ENCODE data around the gene ANKRD6.

DNA sequence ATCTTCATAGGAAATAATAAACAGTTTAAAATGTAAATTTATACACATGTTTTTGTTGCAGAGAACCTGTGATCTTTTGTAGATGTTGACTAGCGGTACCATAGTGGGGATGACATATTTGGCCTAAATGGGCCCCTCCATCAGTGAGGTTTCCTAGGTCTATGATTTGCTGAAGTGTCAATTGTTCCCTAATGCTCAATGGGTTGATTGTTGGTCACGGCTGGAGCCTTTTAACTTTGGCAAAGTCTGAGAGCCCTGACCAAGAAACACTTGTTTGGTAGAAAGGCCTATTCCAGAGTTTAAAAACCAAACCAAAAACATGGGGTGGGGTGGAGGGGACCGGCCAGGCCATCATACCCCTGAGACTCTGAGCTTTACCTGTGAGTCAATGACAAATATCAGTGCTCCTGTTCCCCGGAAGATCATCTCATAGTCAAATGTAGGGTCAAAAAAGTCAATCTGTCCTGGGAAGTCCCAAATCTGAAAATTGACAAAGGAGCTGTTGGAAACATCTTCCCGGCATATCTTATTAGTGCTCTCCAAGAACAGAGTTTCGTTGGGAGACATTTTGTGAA lies 45.9 kb upstream of the ANKRD6 start:
- TF ChIP-seq, protein P1, sequence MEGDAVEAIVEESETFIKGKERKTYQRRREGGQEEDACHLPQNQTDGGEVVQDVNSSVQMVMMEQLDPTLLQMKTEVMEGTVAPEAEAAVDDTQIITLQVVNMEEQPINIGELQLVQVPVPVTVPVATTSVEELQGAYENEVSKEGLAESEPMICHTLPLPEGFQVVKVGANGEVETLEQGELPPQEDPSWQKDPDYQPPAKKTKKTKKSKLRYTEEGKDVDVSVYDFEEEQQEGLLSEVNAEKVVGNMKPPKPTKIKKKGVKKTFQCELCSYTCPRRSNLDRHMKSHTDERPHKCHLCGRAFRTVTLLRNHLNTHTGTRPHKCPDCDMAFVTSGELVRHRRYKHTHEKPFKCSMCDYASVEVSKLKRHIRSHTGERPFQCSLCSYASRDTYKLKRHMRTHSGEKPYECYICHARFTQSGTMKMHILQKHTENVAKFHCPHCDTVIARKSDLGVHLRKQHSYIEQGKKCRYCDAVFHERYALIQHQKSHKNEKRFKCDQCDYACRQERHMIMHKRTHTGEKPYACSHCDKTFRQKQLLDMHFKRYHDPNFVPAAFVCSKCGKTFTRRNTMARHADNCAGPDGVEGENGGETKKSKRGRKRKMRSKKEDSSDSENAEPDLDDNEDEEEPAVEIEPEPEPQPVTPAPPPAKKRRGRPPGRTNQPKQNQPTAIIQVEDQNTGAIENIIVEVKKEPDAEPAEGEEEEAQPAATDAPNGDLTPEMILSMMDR (conservative IDR thresholded peaks at IDR 0.05; ENCODE audit: low read depth, low read length), result no peak
- no peak for TF ChIP-seq EZH2 (IDR thresholded peaks at IDR 0.05; ENCODE audit: borderline replicate concordance, low read depth, low read length, poor library complexity, severe bottlenecking)

Data from A673 (cell line).